Hepatocyte (in vitro differentiated cells): ENCODE measurements around the gene SH3RF3.

ENCODE experiments used
- CTCF ChIP-seq: fragments of 200-600 bp; sonication (generic); IDR thresholded peaks from 2 replicates; pipeline ENCODE4 v1.5.1; 2016; ENCODE audit warnings: antibody characterized with exemption, mild to moderate bottlenecking; ENCODE audit not compliant: poor library complexity
- EZH2 ChIP-seq: fragments of 200-600 bp; sonication (generic); IDR thresholded peaks from 2 replicates; pipeline ENCODE4 v1.6.1; 2016; ENCODE audit warnings: antibody characterized with exemption, mild to moderate bottlenecking, borderline replicate concordance

GRCh38 chr2:109463236-109463635 is 334.2 kb downstream of the SH3RF3 start:
- TF ChIP-seq EZH2 (no peak), CTCF (no peak)
